ENCODE results near the gene GTPBP10.

GTPBP10 gene

GRCh38 chr7:90433221-90433620, 86.7 kb downstream of the GTPBP10 start:
- FAIRE-seq, result no peak
